Testis (tissue), 2 donors: ENCODE measurements around the gene HGFAC.

ENCODE experiments used
- CTCF ChIP-seq, 3 experiments: fragments of 450-650 bp in 2 of 3; fragments of 200-600 bp in 1 of 3; sonication (generic) in 1 of 3; IDR thresholded peaks; one replicate each; pipeline ENCODE4 v1.5.1; 2016 to 2019; ENCODE audit warnings: antibody characterized with exemption in 3 of 3, mild to moderate bottlenecking in 2 of 3, moderate library complexity in 1 of 3
- POLR2A ChIP-seq: fragments of 450-650 bp; IDR thresholded peaks from one replicate; pipeline ENCODE4 v1.6.1; 2017; ENCODE audit warnings: antibody characterized with exemption, mild to moderate bottlenecking, moderate library complexity

DNA sequence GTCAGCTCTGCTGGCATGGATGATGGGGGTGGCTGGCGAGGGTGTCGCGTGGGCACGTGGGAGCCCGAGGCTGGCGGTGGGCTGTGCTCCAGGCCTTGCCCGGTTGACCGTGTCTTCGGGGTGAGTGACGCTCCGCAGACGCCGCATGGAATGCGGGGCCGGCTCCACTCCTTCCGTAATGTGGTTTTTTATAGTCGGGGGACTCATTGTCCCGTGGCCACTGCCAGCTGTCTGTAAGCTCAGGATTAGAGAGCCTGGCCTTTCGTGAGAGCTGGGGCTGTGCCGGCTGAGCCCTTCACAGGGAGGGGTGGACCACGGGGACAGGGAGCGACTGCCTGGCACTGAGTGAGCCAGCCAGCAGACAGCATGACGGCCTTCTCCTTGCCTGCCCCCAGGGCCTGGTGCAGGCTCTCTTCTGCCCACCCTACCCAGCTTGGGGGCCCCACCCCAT is 41.7 kb downstream of the HGFAC start:
- no peak for TF ChIP-seq CTCF (IDR thresholded peaks at IDR 0.05)
- TF ChIP-seq POLR2A = no peak
